K562 (cell line): ENCODE data around the gene SLC34A3. TPM values are rescaled to one million over a fixed set of nuclear protein-coding genes. Genes with fewer than 3 reads are reported as not detected.

ENCODE experiments used
- ETV6 ChIP-seq, 3 experiments: fragments of 150-350 bp in 1 of 3; sonication (generic) in 1 of 3; formaldehyde crosslinking in 1 of 3; IDR thresholded peaks; 2 replicates each; pipeline versions ENCODE4 v1.6.1 to v1.8.0; 2014 to 2022; ENCODE audit warnings: borderline replicate concordance in 2 of 3, low read depth in 2 of 3, antibody characterized with exemption in 1 of 3, low read length in 1 of 3, mild to moderate bottlenecking in 1 of 3, missing genetic modification reagents in 1 of 3
- MTA3 ChIP-seq: fragments of 450-650 bp; formaldehyde crosslinking; IDR thresholded peaks from 2 replicates; pipeline ENCODE4 v1.6.1; 2017; ENCODE audit warnings: mild to moderate bottlenecking, borderline replicate concordance
- NR0B1 ChIP-seq: fragments of 450-650 bp; IDR thresholded peaks from one replicate; pipeline ENCODE4 v1.6.1; 2018; ENCODE audit warnings: mild to moderate bottlenecking, moderate library complexity; ENCODE audit not compliant: partially characterized antibody
- PRDM10 ChIP-seq: fragments of 450-650 bp; IDR thresholded peaks from 2 replicates; pipeline ENCODE4 v1.6.1; 2018; ENCODE audit not compliant: partially characterized antibody
- TFE3 ChIP-seq: fragments of 450-650 bp; formaldehyde crosslinking; IDR thresholded peaks from 2 replicates; pipeline ENCODE4 v1.4.0; 2020; ENCODE audit warnings: mild to moderate bottlenecking, mixed read lengths
- TGIF2 ChIP-seq: sonication (generic); formaldehyde crosslinking; IDR thresholded peaks from 2 replicates; pipeline ENCODE4 v1.8.1; 2022; ENCODE audit warnings: mild to moderate bottlenecking, missing genetic modification reagents, moderate library complexity
- ZBTB8A ChIP-seq: fragments of 450-650 bp; IDR thresholded peaks from 2 replicates; pipeline ENCODE4 v1.6.1; 2018; ENCODE audit warnings: mild to moderate bottlenecking, moderate library complexity; ENCODE audit not compliant: partially characterized antibody
- ZNF395 ChIP-seq: fragments of 200-800 bp; sonication (Bioruptor generic); IDR thresholded peaks from 2 replicates; pipeline ENCODE4 v1.6.1; 2017; ENCODE audit warnings: missing genetic modification characterization, missing compliant biosample characterization
- polyA plus RNA-seq, 8 experiments: library from polyadenylated mRNA; depleted of rRNA in 4 of 8; stranded (reverse) in 5 of 8; unstranded in 3 of 8; fragments of >200 nt; fragmentation: Nextera tagmentation in 2 of 8; fragmentation: Illumina TruSeq in 1 of 8; extraction: Ambion mirVana in 2 of 8; extraction: Trizol in 1 of 8; gene quantifications; 2 replicates each; pipeline versions ENCODE4 v1.2.1 to v1.2.3, GENCODE V29; 2011 to 2014; ENCODE audit warnings: inconsistent platforms in 1 of 8, missing spikeins in 1 of 8
- total RNA-seq, 7 experiments: library from RNA; depleted of rRNA in 6 of 7; stranded (reverse); fragments of >200 nt in 6 of 7; fragmentation: Illumina TruSeq in 2 of 7; extraction: Trizol in 2 of 7; gene quantifications; 2 replicates each; pipeline versions ENCODE4 v1.2.1 to v1.2.3, GENCODE V29; 2011 to 2021; ENCODE audit warnings: low replicate concordance in 1 of 7

The SLC34A3 gene
- total and polyA plus RNA-seq, 9 of the 15 experiments (the other 6 are each of a cell fraction or from before 2014, with no cell fraction given): not detected

GRCh38 chr9:137278061-137278701 lies 47.5 kb downstream of the SLC34A3 start (continued):
- TF ChIP-seq ZNF395 (CRISPR knock-in tag) (0 out of 2 replicates have a peak, but pooled peaks have one; percentile 25), TGIF2 (no peak), ETV6 (IDR thresholded peaks at IDR 0.05; ENCODE audit: borderline replicate concordance in 1 of 2, low read depth in 2 of 2, low read length in 1 of 2) (no peak; a peak in 2 of 4 replicates), ETV6 (CRISPR knock-in tag; IDR thresholded peaks at IDR 0.05; ENCODE audit: borderline replicate concordance) (0 out of 2 replicates have a peak, but pooled peaks have one; percentile 8), PRDM10 (peak; percentile 15), NR0B1 (no peak), MTA3 (no peak), TFE3 (no peak), ZBTB8A (no peak)
